HG03460 (cell line): ENCODE results near the gene NTM.
"Not testable (repeated sequence)": the region's sequence is repeated elsewhere in the genome, so short reads cannot be mapped to it uniquely, and the experiment has no call there.

ENCODE experiments used
- ATAC-seq: cut with Tn5 transposase; IDR thresholded peaks from one replicate; pipeline ENCODE4 v1.9.1; 2021; ENCODE audit not compliant: unreplicated experiment

The NTM gene

GRCh38 chr11:131488238-131488637 lies 117.8 kb downstream of the NTM start:
- no peak for ATAC-seq

GRCh38 chr11:131491503-131491902 lies 121.1 kb downstream of the NTM start:
- no peak for ATAC-seq

GRCh38 chr11:131495423-131495822 lies 125.0 kb downstream of the NTM start:
- no peak for ATAC-seq

- ATAC-seq, result not testable (repeated sequence)
These were observed 127.3 kb downstream of the NTM start for GRCh38 chr11:131497686-131498085.

- no peak for ATAC-seq
These were observed 128.3 kb downstream of the NTM start for GRCh38 chr11:131498631-131499160.

- no peak for ATAC-seq
These were observed 128.8 kb downstream of the NTM start for GRCh38 chr11:131499199-131499598.

- no peak for ATAC-seq
These were observed 132.6 kb downstream of the NTM start for GRCh38 chr11:131503017-131503416.

- no peak for ATAC-seq
These were observed 134.0 kb downstream of the NTM start for GRCh38 chr11:131504199-131504949.

GRCh38 chr11:131506348-131506747 lies 135.9 kb downstream of the NTM start:
- no peak for ATAC-seq

- no peak for ATAC-seq
These were observed 140.2 kb downstream of the NTM start for GRCh38 chr11:131510662-131511061.

GRCh38 chr11:131511794-131512193 lies 141.4 kb downstream of the NTM start:
- no peak for ATAC-seq

GRCh38 chr11:131512228-131512627 lies 141.8 kb downstream of the NTM start:
- ATAC-seq, result no peak

- no peak for ATAC-seq
These were observed 143.6 kb downstream of the NTM start for GRCh38 chr11:131514062-131514461.

- ATAC-seq, result no peak
These were observed 148.0 kb downstream of the NTM start for GRCh38 chr11:131518305-131518838.

GRCh38 chr11:131522851-131523250 lies 152.4 kb downstream of the NTM start:
- ATAC-seq, result no peak

- no peak for ATAC-seq
These were observed 160.0 kb downstream of the NTM start for GRCh38 chr11:131530407-131530806.

- no peak for ATAC-seq
These were observed 162.7 kb downstream of the NTM start for GRCh38 chr11:131533149-131533548.

GRCh38 chr11:131533998-131534397 lies 163.6 kb downstream of the NTM start:
- ATAC-seq, result no peak

GRCh38 chr11:131534611-131535010 lies 164.2 kb downstream of the NTM start:
- no peak for ATAC-seq

- no peak for ATAC-seq
These were observed 165.7 kb downstream of the NTM start for GRCh38 chr11:131536159-131536558.

- no peak for ATAC-seq
These were observed 166.8 kb downstream of the NTM start for GRCh38 chr11:131537196-131537595.

GRCh38 chr11:131537748-131538147 lies 167.3 kb downstream of the NTM start:
- ATAC-seq, result no peak

GRCh38 chr11:131538322-131538721 lies 167.9 kb downstream of the NTM start:
- ATAC-seq, result no peak
